SU-DHL-6 (cell line): ENCODE results near the gene CDIPT.

Experiments used
- H2AFZ ChIP-seq: fragments of 200-600 bp; sonication (generic); 2 replicates; pipeline ENCODE4 v1.6.1; 2014; ENCODE audit warnings: low read depth, mild to moderate bottlenecking, moderate library complexity, mixed read lengths, antibody characterized with exemption, low read length; ENCODE audit not compliant: severe bottlenecking
- H3F3A ChIP-seq: fragments of 200-600 bp; shearing (Covaris generic); 2 replicates; pipeline ENCODE4 v1.6.0; 2016; ENCODE audit warnings: antibody characterized with exemption, mild to moderate bottlenecking; ENCODE audit not compliant: insufficient read depth
- H3K27ac ChIP-seq: fragments of 200-600 bp; sonication (generic); 2 replicates; pipeline ENCODE4 v1.5.1; 2016; ENCODE audit warnings: low read depth, mild to moderate bottlenecking, low read length, moderate library complexity, mixed read lengths
- H3K27me3 ChIP-seq: fragments of 200-600 bp; sonication (generic), shearing (Covaris generic); 2 replicates; pipeline ENCODE4 v1.6.0; 2014; ENCODE audit warnings: mild to moderate bottlenecking, low read length
- H3K36me3 ChIP-seq: fragments of 200-600 bp; sonication (generic); 2 replicates; pipeline ENCODE4 v1.6.1; 2014; ENCODE audit warnings: mild to moderate bottlenecking, low read length, mixed read lengths
- H3K4me2 ChIP-seq: fragments of 300-600, 200-600 bp; shearing (Covaris generic), sonication (generic); 2 replicates; pipeline ENCODE4 v1.6.0; 2014; ENCODE audit warnings: low read length, low read depth, mild to moderate bottlenecking; ENCODE audit not compliant: poor library complexity, severe bottlenecking
- H3K4me3 ChIP-seq: fragments of 200-600 bp; sonication (generic); 2 replicates; pipeline ENCODE4 v1.5.1; 2014; ENCODE audit warnings: antibody characterized with exemption, low read length, mild to moderate bottlenecking, mixed read lengths; ENCODE audit not compliant: insufficient read depth, poor library complexity, severe bottlenecking
- H3K79me2 ChIP-seq: fragments of 200-600 bp; sonication (generic); 2 replicates; pipeline ENCODE4 v1.6.1; 2014; ENCODE audit warnings: mild to moderate bottlenecking, low read length, moderate library complexity; ENCODE audit not compliant: insufficient read depth
- H3K9ac ChIP-seq: fragments of 200-600 bp; sonication (generic); 2 replicates; pipeline ENCODE4 v1.7.0; 2014; ENCODE audit warnings: mild to moderate bottlenecking, low read length
- H3K9me2 ChIP-seq: fragments of 200-600 bp; sonication (generic); replicated peaks from 2 replicates; pipeline ENCODE4 v1.6.1; 2014; ENCODE audit warnings: low read length; ENCODE audit not compliant: insufficient read depth
- H3K9me3 ChIP-seq: fragments of 200-600 bp; sonication (generic); 2 replicates; pipeline ENCODE4 v1.6.1; 2014; ENCODE audit warnings: low read length, mixed read lengths; ENCODE audit not compliant: insufficient read depth
- H4K20me1 ChIP-seq: fragments of 200-600 bp; sonication (generic); 2 replicates; pipeline ENCODE4 v1.6.1; 2014; ENCODE audit warnings: low read depth, mild to moderate bottlenecking, antibody characterized with exemption, low read length, moderate library complexity, mixed read lengths
- CTCF ChIP-seq: fragments of 200-600 bp; sonication (generic); IDR thresholded peaks from one replicate; pipeline ENCODE4 v1.5.1; 2017; ENCODE audit warnings: antibody characterized with exemption, mild to moderate bottlenecking, low read length, moderate library complexity; ENCODE audit not compliant: insufficient read depth, poor library complexity, severe bottlenecking
- EZH2phosphoT487 ChIP-seq: fragments of 200-600 bp; sonication (generic), shearing (Covaris generic); conservative IDR thresholded peaks from 2 replicates; pipeline ENCODE4 v1.6.1; 2018; ENCODE audit warnings: mild to moderate bottlenecking, antibody characterized with exemption, low read length, moderate library complexity, mixed read lengths

Gene CDIPT

GRCh38 chr16:29839822-29840221, 23.2 kb downstream of the CDIPT start:
- Histone ChIP-seq H3F3A (no peaks in the 10 kb centered on the region), H3K9me2 (no peaks in the 10 kb centered on the region), H3K36me3 (no peaks in the 10 kb centered on the region), H3K4me3 (no peak overlapping the region), H2AFZ (no peak overlapping the region), H4K20me1 (no peaks in the 10 kb centered on the region), H3K27me3 (no peaks in the 10 kb centered on the region), H3K9ac (no peak overlapping the region), H3K4me2 (no peak overlapping the region), H3K79me2 (no peaks in the 10 kb centered on the region), H3K27ac (no peak overlapping the region), H3K9me3 (no peaks in the 10 kb centered on the region)
- TF ChIP-seq EZH2phosphoT487 (no peak), CTCF (no peak)

- Histone ChIP-seq H3K4me2 (no peak overlapping the region), H3K4me3 (no peak overlapping the region)
Observed at GRCh38 chr16:29837841-29838240, 25.2 kb downstream of the CDIPT start.

GRCh38 chr16:29836623-29837022, 26.4 kb downstream of the CDIPT start:
- Histone ChIP-seq H3K4me3 (no peak overlapping the region), H2AFZ (no peak overlapping the region), H4K20me1 (no peaks in the 10 kb centered on the region), H3K9me3 (no peaks in the 10 kb centered on the region), H3K27me3 (no peaks in the 10 kb centered on the region), H3K4me2 (no peak overlapping the region), H3F3A (no peaks in the 10 kb centered on the region), H3K9me2 (no peaks in the 10 kb centered on the region), H3K27ac (no peak overlapping the region), H3K36me3 (no peaks in the 10 kb centered on the region), H3K79me2 (no peaks in the 10 kb centered on the region), H3K9ac (no peak overlapping the region)
- no peak for TF ChIP-seq EZH2phosphoT487
- TF ChIP-seq CTCF = no peak

More at GRCh38 chr16:29837841-29838240, 25.2 kb downstream of the CDIPT start:
- Histone ChIP-seq H4K20me1 (no peaks in the 10 kb centered on the region), H3K79me2 (no peaks in the 10 kb centered on the region), H3K27ac (no peak overlapping the region), H3K9me3 (no peaks in the 10 kb centered on the region), H2AFZ (no peak overlapping the region), H3K36me3 (no peaks in the 10 kb centered on the region), H3K9me2 (no peaks in the 10 kb centered on the region), H3F3A (no peaks in the 10 kb centered on the region), H3K27me3 (no peaks in the 10 kb centered on the region), H3K9ac (no peak overlapping the region)
- no peak for TF ChIP-seq EZH2phosphoT487
- TF ChIP-seq CTCF = no peak
